Activated CD8-positive, alpha-beta T cell treated with anti-CD3 and anti-CD28 coated beads for 36 hours (primary cell): Measurements from ENCODE around the gene AHR. TPM values are rescaled to one million over a fixed set of nuclear protein-coding genes. Genes with fewer than 3 reads are reported as not detected.

Experiments
- ATAC-seq: fragments of 200-7000 bp; cut with Tn5 transposase; one replicate; pipeline ENCODE4 v1.10.0; 2021; ENCODE audit warnings: mild to moderate bottlenecking, moderate library complexity
- CTCF ChIA-PET: fragments of 350-600 bp; sonication (Branson Sonifier 250); formaldehyde crosslinking; loops from one replicate; lab custom pipeline; 2021; ENCODE audit warnings: antibody characterized with exemption; lab: Charles Lee
- POLR2A ChIA-PET: fragments of 350-600 bp; sonication (Branson Sonifier 250); formaldehyde crosslinking; loops from one replicate; lab custom pipeline; 2021; ENCODE audit warnings: antibody characterized with exemption; lab: Charles Lee
- DNase-seq: peaks from one replicate; pipeline ENCODE4 v3.0.0-alpha.2; 2020
- H3K27ac Mint-ChIP-seq: one replicate; pipeline ENCODE4 v1.8.0; 2021; ENCODE audit warnings: mild to moderate bottlenecking, mixed read lengths
- H3K27me3 Mint-ChIP-seq: one replicate; pipeline ENCODE4 v1.8.0; 2021; ENCODE audit warnings: mixed read lengths
- H3K36me3 Mint-ChIP-seq: one replicate; pipeline ENCODE4 v1.8.0; 2021; ENCODE audit warnings: low read depth, mixed read lengths
- H3K4me1 Mint-ChIP-seq: one replicate; pipeline ENCODE4 v1.8.0; 2021; ENCODE audit warnings: low read depth, mixed read lengths
- H3K4me3 Mint-ChIP-seq: one replicate; pipeline ENCODE4 v1.8.0; 2021; ENCODE audit warnings: mild to moderate bottlenecking, moderate library complexity, mixed read lengths
- H3K9me3 Mint-ChIP-seq: one replicate; pipeline ENCODE4 v1.8.0; 2021; ENCODE audit warnings: mixed read lengths
- intact Hi-C: fragments of 100-400 bp; cut with micrococcal nuclease; formaldehyde crosslinking; loops from one replicate; pipeline ENCODE4 v1.10.0; 2022
- total RNA-seq, 2 experiments: library from RNA; stranded (reverse); gene quantifications; one replicate each; pipeline ENCODE4 v1.2.3, GENCODE V29; 2021
- TF ChIP-seq, protein P1 (sequence below): fragments of 200-600 bp; IDR thresholded peaks from one replicate; pipeline ENCODE4 v1.8.0; 2022; ENCODE audit warnings: antibody characterized with exemption, mild to moderate bottlenecking

The AHR gene
- total RNA-seq, 2 experiments from 2014 or later = 32.1 to 33.4 TPM

- Mint-ChIP-seq H3K9me3 (no peaks in the 10 kb centered on the region), H3K36me3 (peaks cover 11% of the 10 kb centered on the region), H3K4me3 (no peak overlapping the region), H3K27ac (no peak overlapping the region), H3K27me3 (no peaks in the 10 kb centered on the region), H3K4me1 (peaks cover 29% of the 10 kb centered on the region)
- TF ChIP-seq, protein P1, sequence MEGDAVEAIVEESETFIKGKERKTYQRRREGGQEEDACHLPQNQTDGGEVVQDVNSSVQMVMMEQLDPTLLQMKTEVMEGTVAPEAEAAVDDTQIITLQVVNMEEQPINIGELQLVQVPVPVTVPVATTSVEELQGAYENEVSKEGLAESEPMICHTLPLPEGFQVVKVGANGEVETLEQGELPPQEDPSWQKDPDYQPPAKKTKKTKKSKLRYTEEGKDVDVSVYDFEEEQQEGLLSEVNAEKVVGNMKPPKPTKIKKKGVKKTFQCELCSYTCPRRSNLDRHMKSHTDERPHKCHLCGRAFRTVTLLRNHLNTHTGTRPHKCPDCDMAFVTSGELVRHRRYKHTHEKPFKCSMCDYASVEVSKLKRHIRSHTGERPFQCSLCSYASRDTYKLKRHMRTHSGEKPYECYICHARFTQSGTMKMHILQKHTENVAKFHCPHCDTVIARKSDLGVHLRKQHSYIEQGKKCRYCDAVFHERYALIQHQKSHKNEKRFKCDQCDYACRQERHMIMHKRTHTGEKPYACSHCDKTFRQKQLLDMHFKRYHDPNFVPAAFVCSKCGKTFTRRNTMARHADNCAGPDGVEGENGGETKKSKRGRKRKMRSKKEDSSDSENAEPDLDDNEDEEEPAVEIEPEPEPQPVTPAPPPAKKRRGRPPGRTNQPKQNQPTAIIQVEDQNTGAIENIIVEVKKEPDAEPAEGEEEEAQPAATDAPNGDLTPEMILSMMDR = no peak
- DNase-seq (no peak), ATAC-seq (no peak)
- ChIA-PET POLR2A (interaction anchor here (1.0 kb wide), 1 partner anchor 74 kb away, joined by 3 read pairs; no protein-coding TSS in a partner anchor), CTCF (interaction anchor here (0.9 to 2.6 kb wide), 3 partner anchors 10 to 214 kb away, joined by 3 to 8 read pairs (median 4); no protein-coding TSS in a partner anchor)
- intact Hi-C loops = loop anchor here (5.0 to 10.0 kb wide), 3 partner anchors 127 to 303 kb away; no protein-coding TSS in a partner anchor
Observed at GRCh38 chr7:17307558-17307957, 9.1 kb downstream of the AHR start.

GRCh38 chr7:17307969-17308648 is 9.7 kb downstream of the AHR start:
- Mint-ChIP-seq H3K4me1 (peaks cover 26% of the 10 kb centered on the region), H3K9me3 (no peaks in the 10 kb centered on the region), H3K27ac (no peak overlapping the region), H3K4me3 (no peak overlapping the region), H3K36me3 (peaks cover 11% of the 10 kb centered on the region), H3K27me3 (no peaks in the 10 kb centered on the region)
- TF ChIP-seq, protein P1 = no peak
- ChIA-PET CTCF (interaction anchor here (0.9 to 2.6 kb wide), 3 partner anchors 10 to 213 kb away, joined by 3 to 8 read pairs (median 4); no protein-coding TSS in a partner anchor), POLR2A (interaction anchor here (1.0 kb wide), 1 partner anchor 75 kb away, joined by 3 read pairs; no protein-coding TSS in a partner anchor)
- DNase-seq (no peak), ATAC-seq (no peak)
- intact Hi-C loops = loop anchor here (5.0 to 10.0 kb wide), 3 partner anchors 127 to 303 kb away; no protein-coding TSS in a partner anchor

DNA sequence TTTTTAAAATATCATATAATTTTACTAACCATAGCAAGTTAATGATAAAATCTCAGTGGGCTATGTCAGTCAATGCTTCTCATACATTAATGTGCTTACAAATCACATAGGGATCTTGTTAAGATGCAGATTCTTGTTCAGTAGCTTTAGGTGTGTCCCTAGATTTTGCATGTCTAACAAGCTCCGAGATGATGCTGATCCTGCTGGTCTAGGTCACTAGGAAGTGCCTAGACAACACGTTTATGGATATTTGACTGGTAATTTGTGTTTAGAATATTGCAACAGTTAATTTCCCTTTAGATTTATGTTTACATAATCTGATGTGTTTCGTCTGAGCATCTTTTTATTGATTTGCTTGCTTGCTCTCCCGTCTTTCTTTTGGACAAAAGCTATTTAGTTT is 12.7 kb downstream of the AHR start:
- Mint-ChIP-seq H3K4me3 (no peak overlapping the region), H3K27ac (no peak overlapping the region), H3K4me1 (peaks cover 6% of the 10 kb centered on the region), H3K36me3 (peaks cover 11% of the 10 kb centered on the region), H3K27me3 (no peaks in the 10 kb centered on the region), H3K9me3 (no peaks in the 10 kb centered on the region)
- POLR2A ChIA-PET = no interaction called here
- ATAC-seq = no peak
- TF ChIP-seq, protein P1 = no peak
- CTCF ChIA-PET = no interaction called here
- DNase-seq = no peak
- intact Hi-C loops = no loop called here

DNA sequence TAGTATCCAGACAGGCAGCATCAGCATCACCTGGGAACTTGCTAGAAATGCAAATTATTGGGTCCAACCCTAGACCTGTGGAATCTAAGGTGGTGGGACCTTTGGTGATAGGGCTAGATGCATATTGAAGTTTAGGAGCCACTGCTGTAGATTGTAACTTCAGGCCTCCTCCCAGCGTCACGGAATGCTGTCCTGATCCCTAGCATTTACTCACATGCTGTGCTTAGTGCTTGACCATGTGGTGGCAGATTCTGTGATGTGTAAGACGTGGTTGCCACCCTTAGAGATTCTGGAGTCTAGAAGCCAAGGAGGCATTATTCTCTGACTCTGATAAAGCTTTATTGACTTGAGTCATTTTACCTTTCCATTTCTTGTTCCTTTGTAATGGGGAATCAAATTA is 13.5 kb downstream of the AHR start:
- TF ChIP-seq, protein P1 = no peak
- H3K9me3 Mint-ChIP-seq = no peaks in the 10 kb centered on the region
- H3K4me1 Mint-ChIP-seq = peaks cover 6% of the 10 kb centered on the region
- DNase-seq = no peak
- no peaks in the 10 kb centered on the region for H3K27me3 Mint-ChIP-seq
- intact Hi-C loops = no loop called here
- H3K27ac Mint-ChIP-seq = no peak overlapping the region
- ATAC-seq = no peak
- ChIA-PET POLR2A (no interaction called here), CTCF (no interaction called here)
- H3K36me3 Mint-ChIP-seq = peaks cover 16% of the 10 kb centered on the region
- H3K4me3 Mint-ChIP-seq = no peak overlapping the region

DNA sequence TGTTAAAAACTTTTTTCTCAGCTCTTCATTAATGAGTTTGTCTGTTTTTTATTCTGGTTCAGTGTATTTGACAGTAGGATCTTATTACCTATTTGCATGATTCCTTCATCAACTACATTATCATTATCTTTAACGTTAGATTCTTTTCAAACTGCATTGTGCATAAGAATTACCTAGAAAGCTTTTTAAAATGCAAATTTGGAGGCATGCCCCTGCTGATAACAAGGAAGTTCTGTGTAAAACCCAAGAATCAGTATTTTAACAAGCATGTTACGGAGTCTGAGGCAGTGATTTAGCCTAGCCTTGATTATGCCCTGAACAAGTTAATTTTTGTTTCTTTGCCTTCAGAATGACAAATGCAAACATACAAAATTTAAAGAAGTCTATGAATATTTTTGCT is 14.2 kb downstream of the AHR start:
- DNase-seq (no peak), ATAC-seq (no peak)
- Mint-ChIP-seq H3K9me3 (no peaks in the 10 kb centered on the region), H3K36me3 (peaks cover 16% of the 10 kb centered on the region), H3K27ac (no peak overlapping the region), H3K4me1 (peaks cover 6% of the 10 kb centered on the region), H3K4me3 (no peak overlapping the region), H3K27me3 (no peaks in the 10 kb centered on the region)
- ChIA-PET CTCF (no interaction called here), POLR2A (no interaction called here)
- TF ChIP-seq, protein P1 = no peak
- intact Hi-C loops = no loop called here
